ENCODE results near the gene CYP20A1. TPM values are rescaled to one million over a fixed set of nuclear protein-coding genes. Genes with fewer than 3 reads are reported as not detected.
"Not testable (repeated sequence)": the region's sequence is repeated elsewhere in the genome, so short reads cannot be mapped to it uniquely, and the experiment has no call there.

Gene CYP20A1
- total RNA-seq = 10 to 100 TPM; 21.3 to 22.0 TPM

DNA sequence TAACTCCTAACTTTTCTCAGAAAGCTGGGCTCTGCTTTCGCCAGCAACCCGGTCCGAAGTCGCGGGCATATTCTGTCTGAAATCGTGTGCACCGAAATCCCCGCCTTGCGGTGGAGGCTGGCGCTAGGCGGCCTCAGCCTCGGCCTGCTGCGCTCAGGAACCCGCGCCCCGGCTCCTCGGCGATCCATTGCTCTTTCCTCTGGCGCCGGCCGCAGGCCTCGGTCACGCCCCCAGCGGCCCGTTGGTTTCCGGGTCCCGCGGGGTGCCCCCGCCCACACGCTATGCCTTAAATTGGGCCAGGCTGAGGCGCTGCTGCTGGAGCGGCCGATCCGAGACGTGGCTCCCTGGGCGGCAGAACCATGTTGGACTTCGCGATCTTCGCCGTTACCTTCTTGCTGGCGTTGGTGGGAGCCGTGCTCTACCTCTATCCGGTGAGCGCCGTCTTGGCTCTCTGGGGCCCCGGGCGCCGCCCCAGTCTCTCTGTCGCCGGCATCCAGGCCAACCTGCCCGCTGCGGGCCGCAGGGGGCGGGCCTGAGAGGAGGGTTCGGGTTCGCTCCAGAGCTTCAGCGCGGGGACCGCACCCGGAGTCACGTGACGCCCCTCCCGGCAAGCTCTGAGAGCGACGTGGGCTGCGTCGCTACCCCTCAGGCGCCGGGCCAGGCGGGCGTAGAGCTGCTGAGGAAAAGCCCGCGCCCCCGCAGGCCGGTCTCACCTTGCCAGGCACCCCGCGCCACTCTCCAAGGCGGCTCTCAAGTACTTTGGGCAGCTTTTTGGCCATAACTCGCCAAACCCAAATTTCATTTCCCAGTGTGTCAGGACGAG, at the start of gene CYP20A1:
Gene CYP20A1 (plus strand): TSS at position 315 of the 823 bp plus-strand sequence. CDS start 45 bp downstream, at position 360.
- POLR2A ChIA-PET = interaction anchor here (0.5 to 1.7 kb wide), 4 partner anchors 130 to 328 kb away, joined by 3 to 8 read pairs (median 4); partner anchors contain the start of gene WDR12
- CTCF ChIA-PET = interaction anchor here (0.6 to 1.1 kb wide), 2 partner anchors 25 to 455 kb away, joined by 3 read pairs; no protein-coding TSS in a partner anchor

GRCh38 chr2:203190547-203190946, 48.3 kb upstream of the CYP20A1 start:
- POLR2A ChIA-PET, CTCF ChIA-PET: not testable (repeated sequence)

- POLR2A ChIA-PET, CTCF ChIA-PET: not testable (repeated sequence)
These were observed 47.8 kb upstream of the CYP20A1 start for GRCh38 chr2:203191026-203191425.

DNA sequence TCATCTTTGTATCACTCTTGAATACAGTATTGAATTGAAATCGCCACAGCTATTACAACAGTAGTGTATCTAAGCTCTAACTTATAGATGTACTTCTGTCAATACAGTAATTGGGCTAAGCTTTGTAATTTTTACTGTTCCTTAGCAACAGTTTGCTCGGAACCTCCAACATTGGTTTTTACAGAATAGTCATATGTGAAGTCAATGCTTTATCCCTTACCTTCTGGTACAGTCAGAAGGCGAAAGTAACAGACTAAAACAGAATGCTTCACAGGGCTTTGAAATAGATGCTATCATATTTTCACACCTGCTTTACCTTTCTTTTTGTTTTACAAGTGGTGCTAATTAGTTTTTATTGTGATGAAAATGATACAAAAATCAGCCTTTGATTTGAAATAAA, 46.9 kb upstream of the CYP20A1 start:
- ChIA-PET POLR2A (interaction anchor here (0.6 kb wide), 1 partner anchor 15 kb away, joined by 3 read pairs; no protein-coding TSS in a partner anchor), CTCF (no interaction called here)

DNA sequence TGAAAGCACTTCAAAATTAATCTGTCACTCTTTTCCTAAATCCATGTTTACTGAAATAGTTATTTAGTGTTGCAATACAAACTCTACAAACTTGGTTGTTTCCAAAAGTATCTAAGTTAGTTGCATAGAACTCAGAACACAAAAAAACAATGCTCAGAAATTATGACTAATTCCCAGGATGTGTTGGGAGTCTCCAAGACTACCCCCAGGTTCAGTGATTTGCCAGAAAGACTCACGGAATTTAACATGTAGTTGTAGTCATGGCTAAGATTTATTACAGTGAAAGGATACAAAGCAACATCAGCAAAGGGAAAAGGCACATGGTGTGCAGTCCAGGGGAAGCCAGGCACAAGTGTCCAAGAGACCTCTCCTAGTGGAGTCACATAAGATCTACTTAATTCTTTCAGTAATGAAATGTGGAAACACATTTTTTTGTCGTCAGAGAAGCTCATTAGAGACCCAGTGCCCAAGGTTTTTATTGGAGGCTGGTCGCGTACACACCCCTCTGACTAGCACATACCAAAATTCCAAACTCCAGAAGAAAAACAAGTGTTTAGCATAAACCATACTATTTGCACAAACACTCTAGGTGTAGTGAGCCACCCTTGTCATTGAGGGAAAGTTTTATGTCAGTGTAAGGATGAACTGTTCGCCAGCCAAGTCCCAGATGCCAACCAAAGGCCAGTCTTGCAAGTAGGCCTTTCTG, 43.3 kb upstream of the CYP20A1 start:
- CTCF ChIA-PET = no interaction called here
- POLR2A ChIA-PET = no interaction called here

DNA sequence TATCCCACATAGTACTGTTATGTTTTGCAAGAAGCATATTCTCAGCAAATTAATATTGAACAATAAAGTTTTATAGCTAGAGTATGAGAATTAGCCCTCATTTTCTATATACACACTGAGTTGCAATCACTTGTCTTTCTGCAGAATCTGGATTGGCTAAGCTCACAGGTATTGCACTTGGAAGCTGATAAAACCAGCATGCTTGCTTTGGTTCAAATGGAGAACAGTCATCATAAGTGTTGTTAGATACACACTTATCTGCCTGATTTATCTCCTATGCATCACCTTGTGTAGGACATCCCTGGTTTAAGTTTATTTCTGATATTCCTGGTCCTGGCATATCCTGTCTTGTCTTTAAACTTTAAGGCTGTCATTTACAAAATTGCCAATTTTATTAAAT, 38.0 kb upstream of the CYP20A1 start:
- ChIA-PET CTCF (no interaction called here), POLR2A (no interaction called here)

- ChIA-PET POLR2A (no interaction called here), CTCF (no interaction called here)
These were observed 37.4 kb upstream of the CYP20A1 start for GRCh38 chr2:203201426-203201825.

DNA sequence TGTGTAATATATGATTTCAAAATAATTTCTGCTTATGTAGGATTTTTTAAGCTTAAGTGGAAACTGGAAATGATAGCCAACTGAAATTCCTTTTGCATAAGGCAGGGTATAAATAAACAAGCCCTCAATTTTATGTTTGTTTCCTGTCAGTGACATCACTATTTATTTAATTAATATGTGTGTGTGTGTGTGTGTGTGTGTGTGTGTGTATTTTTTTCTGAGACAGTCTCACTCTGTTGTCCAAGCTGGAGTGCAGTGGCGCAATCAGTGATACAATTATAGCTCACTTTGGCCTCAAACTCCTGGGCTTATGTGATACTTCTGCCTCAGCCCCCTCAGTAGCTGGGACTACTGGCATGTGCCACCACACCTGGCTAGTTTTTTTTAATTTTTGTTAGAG, 29.3 kb upstream of the CYP20A1 start:
- ChIA-PET CTCF (no interaction called here), POLR2A (no interaction called here)

DNA sequence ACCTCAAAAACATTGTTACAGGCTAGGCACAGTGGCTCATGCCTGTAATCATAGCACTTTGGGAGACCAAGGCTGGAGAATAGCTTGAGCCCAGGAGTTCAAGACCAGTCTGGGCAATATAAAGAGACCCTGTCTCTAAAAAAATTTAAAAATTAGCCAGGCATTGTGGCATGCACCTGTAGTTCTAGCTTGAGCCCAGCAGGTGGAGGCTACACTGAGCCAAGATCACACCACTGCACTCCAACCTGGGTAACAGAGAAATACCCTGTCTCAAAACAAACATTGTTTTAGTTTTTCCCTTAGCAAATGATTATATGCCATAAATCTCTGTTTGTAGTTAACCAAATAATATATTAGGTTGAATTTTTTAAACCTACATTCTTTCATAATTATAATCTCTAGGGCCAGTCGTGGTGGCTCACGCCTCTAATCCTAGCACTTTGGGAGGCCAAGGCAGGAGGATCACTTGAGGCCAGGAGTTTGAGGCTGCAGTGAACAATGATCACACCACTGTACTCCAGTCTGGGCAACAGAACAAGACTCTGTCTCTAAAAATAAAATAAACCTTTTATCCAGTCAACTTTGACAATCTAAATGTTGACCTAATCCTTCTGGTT, 13.3 kb upstream of the CYP20A1 start:
- ChIA-PET POLR2A (no interaction called here), CTCF (interaction anchor here (1.7 kb wide), 1 partner anchor 11 kb away, joined by 4 read pairs; no protein-coding TSS in a partner anchor)

- POLR2A ChIA-PET = not testable (repeated sequence)
- CTCF ChIA-PET = interaction anchor here (0.8 kb wide), 1 partner anchor 32 kb away, joined by 3 read pairs; no protein-coding TSS in a partner anchor
These were observed 9.1 kb upstream of the CYP20A1 start for GRCh38 chr2:203229674-203230073.

DNA sequence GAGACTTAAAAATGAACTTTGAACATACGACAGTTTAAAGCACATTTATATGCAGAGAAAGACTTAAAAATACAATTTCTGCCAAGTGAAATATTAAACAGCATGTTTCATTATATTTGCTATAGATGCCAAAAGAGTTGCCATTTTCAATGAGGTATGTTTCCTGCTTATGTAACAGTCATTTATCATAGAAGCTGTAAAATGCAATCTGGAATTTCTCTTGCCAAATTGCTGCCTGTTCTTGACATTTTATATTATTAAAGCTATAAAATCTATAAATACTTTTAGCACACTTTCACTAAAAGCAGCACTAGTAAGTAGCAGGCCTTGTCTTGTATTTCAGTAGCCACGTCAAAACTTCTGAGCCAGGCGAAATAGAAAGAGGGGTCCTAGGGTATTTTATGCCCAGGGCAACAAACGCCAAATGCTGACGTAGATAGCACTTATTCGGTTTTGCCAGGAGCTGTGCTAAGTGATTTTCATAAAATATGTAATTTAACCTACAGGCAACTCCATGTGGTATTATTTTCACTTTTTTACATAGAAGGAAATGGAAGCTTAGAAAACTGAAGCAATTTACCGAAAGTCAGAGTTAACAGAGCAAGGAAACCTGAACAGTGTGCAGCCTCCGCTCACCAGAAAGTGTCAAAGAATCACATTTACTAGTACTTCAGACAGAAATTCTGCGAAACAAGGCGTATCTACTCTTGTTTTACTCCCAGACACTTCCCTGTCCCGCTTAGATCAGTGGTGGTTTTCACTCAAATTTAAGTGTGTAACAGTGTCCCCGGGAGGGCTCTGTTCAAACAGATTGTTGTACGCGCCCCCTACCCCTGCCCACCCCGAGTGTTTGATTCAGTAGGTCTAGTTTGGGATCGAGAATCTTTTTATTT, 1.2 kb upstream of the CYP20A1 start:
- POLR2A ChIA-PET = interaction anchor here (1.2 to 1.7 kb wide), 3 partner anchors 129 to 326 kb away, joined by 3 to 8 read pairs (median 4); partner anchors contain the start of gene WDR12
- CTCF ChIA-PET = interaction anchor here (0.6 to 1.4 kb wide), 3 partner anchors 12 to 457 kb away, joined by 3 to 4 read pairs (median 3); no protein-coding TSS in a partner anchor

DNA sequence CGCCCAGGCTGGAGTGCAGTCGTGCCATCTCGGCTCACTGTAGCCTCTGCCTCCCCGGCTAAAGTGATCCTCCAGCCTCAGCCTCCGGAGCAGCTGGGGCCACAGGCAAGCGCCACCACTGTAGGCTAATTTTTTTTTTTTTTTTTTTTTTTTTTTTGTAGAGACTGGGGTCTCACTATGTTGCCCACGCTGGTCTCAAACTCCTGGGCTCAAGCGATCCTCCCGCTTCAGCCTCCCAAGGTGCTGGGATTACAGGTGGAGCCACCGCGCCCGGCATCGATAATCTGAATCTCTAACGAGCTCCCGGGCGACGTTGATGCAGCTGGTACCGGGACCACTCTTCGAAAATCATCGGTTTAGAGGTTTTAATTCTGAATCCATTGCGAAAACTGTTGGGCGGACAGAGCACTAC, 520 bp upstream of the CYP20A1 start:
- CTCF ChIA-PET = interaction anchor here (0.6 to 1.1 kb wide), 2 partner anchors 26 to 456 kb away, joined by 3 read pairs; no protein-coding TSS in a partner anchor
- POLR2A ChIA-PET = interaction anchor here (1.2 to 1.7 kb wide), 3 partner anchors 129 to 327 kb away, joined by 3 to 8 read pairs (median 4); partner anchors contain the start of gene WDR12

DNA sequence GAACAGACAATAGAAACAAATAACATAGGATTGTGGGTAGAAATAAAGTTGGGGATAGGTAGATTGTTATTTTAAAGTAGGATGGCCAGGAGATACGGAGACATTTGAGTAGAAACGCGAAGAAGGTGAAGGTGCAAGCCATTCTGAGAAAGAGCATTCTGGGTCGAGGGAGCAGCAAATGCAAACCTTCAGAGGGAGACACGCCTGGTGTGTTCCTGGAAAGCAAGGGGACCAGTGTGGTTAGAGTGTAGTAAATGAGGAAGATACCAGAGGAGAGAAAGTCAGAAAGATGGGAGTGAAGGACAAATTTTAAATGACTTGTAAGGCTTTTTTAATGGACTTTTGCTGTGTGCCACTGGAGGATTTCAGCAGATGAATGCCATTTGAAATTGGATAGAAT, 1.7 kb downstream of the CYP20A1 start:
- ChIA-PET CTCF (no interaction called here), POLR2A (interaction anchor here (0.8 kb wide), 1 partner anchor 471 kb away, joined by 3 read pairs; no protein-coding TSS in a partner anchor)

- ChIA-PET CTCF (no interaction called here), POLR2A (no interaction called here)
These were observed 3.7 kb downstream of the CYP20A1 start for GRCh38 chr2:203242518-203242917.

GRCh38 chr2:203246646-203247045, 7.8 kb downstream of the CYP20A1 start:
- ChIA-PET POLR2A (no interaction called here), CTCF (no interaction called here)

DNA sequence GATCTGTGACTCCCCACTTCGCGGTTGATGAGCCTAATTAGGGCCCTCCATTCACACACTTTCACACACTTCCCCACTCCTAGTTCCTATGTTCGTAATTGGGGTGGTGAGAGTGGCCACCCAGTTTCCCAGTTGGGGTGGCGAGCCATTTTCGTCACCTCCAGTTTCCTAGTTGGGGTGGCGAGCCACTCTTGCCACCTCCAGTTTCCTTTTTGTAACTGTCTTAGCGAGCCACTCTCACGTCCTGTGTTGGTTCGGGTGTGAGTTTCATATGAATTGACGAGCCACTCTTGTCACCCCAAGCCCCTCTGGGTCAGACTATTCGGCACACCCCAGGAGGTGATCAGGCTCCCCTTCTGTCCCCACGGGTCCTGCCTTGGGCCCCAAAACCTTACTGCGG, 14.0 kb downstream of the CYP20A1 start:
- ChIA-PET CTCF (no interaction called here), POLR2A (no interaction called here)

- POLR2A ChIA-PET = interaction anchor here (0.7 kb wide), 1 partner anchor 70 kb away, joined by 3 read pairs; no protein-coding TSS in a partner anchor
- CTCF ChIA-PET = interaction anchor here (0.5 kb wide), 1 partner anchor 73 kb away, joined by 3 read pairs; no protein-coding TSS in a partner anchor
These were observed 14.7 kb downstream of the CYP20A1 start for GRCh38 chr2:203253422-203254095.
